ENCODE data around the gene TSHR.

- TF ChIP-seq TAF1 (IDR thresholded peaks at IDR 0.05; ENCODE audit: low read depth) (no peak), YY1 (IDR thresholded peaks at IDR 0.05; ENCODE audit: low read depth) (no peak), MAX (IDR thresholded peaks at IDR 0.05) (no peak), REST (IDR thresholded peaks at IDR 0.05; ENCODE audit: low read depth) (no peak), CEBPB (IDR thresholded peaks at IDR 0.05) (no peak), ZBTB7A (IDR thresholded peaks at IDR 0.05; ENCODE audit: low read depth) (no peak), EP300 (IDR thresholded peaks at IDR 0.05; ENCODE audit: borderline replicate concordance) (no peak)
Measured at GRCh38 chr14:81172353-81172752, 216.9 kb downstream of the TSHR start.

All from Ishikawa (cell line).